HUES64 (cell line): ENCODE results near the gene SUPV3L1.

Experiments
- H3K27ac ChIP-seq: 2 replicates; pipeline ENCODE4 v1.7.0; 2013; ENCODE audit warnings: low read depth, low read length, inconsistent platforms
- H3K27me3 ChIP-seq: 2 replicates; pipeline ENCODE4 v1.6.1; 2013; ENCODE audit warnings: mild to moderate bottlenecking, low read length; ENCODE audit not compliant: insufficient read depth
- H3K36me3 ChIP-seq: 2 replicates; pipeline ENCODE4 v1.6.1; 2013; ENCODE audit warnings: mild to moderate bottlenecking, low read length; ENCODE audit not compliant: insufficient read depth
- H3K4me1 ChIP-seq: 2 replicates; pipeline ENCODE4 v1.6.1; 2013; ENCODE audit warnings: mild to moderate bottlenecking, low read length, moderate library complexity; ENCODE audit not compliant: insufficient read depth
- H3K4me3 ChIP-seq: 2 replicates; pipeline ENCODE4 v1.5.1; 2013; ENCODE audit warnings: mild to moderate bottlenecking, low read length, moderate library complexity
- H3K9ac ChIP-seq: 2 replicates; pipeline ENCODE4 v1.6.1; 2013; ENCODE audit warnings: mild to moderate bottlenecking, low read depth, low read length
- H3K9me3 ChIP-seq: 2 replicates; pipeline ENCODE4 v1.6.1; 2013; ENCODE audit warnings: low read depth, low read length; ENCODE audit not compliant: insufficient read depth
- WGBS: fragments of 150-250, 120-280 bp; methylation state at CpG from one replicate; pipeline ENCODE4 v1.1.7; 2013; ENCODE audit warnings: missing lambda C conversion rate; 5-methylcytosine and 5-hydroxymethylcytosine counted together

SUPV3L1 gene

GRCh38 chr10:69232252-69232651 is 52.2 kb downstream of the SUPV3L1 start:
- no peak overlapping the region for H3K4me3 ChIP-seq
- no peaks in the 10 kb centered on the region for H3K27me3 ChIP-seq
- H3K9ac ChIP-seq, result no peak overlapping the region
- H3K9me3 ChIP-seq, result no peaks in the 10 kb centered on the region
- no peak overlapping the region for H3K27ac ChIP-seq
- H3K4me1 ChIP-seq, result peaks cover 13% of the 10 kb centered on the region; the same call in 1 of the 2 replicates
- H3K36me3 ChIP-seq, result no peaks in the 10 kb centered on the region
- WGBS, result 73% methylated on average over 9 of the region's 9 CpGs

GRCh38 chr10:69232736-69233480 is 52.9 kb downstream of the SUPV3L1 start:
- H3K9me3 ChIP-seq, result no peaks in the 10 kb centered on the region
- H3K9ac ChIP-seq, result no peak overlapping the region
- H3K4me1 ChIP-seq, result peaks cover 16% of the 10 kb centered on the region; the same call in 1 of the 2 replicates
- 85% methylated on average over 22 of the region's 22 CpGs for WGBS
- no peaks in the 10 kb centered on the region for H3K27me3 ChIP-seq
- H3K4me3 ChIP-seq, result no peak overlapping the region
- no peak overlapping the region for H3K27ac ChIP-seq
- no peaks in the 10 kb centered on the region for H3K36me3 ChIP-seq

DNA sequence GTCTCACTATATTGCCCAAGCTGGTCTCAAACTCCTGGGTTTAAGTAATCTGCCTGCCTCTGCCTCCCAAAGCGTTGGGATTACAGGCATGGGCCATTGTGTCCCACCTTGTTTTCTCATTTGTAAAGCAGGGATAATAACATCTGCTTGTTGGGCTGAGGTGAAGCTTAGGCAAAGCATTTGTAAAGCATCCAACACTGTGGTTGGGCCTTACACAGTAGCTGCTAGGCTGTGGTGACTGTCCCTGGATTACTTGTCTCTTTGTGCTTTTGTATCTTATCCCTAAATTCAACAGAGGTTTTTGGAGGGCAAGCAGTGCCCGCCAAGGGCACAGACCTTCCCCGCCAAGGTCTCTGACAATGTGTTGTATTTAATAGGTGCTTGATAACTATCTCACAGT is 54.4 kb downstream of the SUPV3L1 start:
- no peaks in the 10 kb centered on the region for H3K27me3 ChIP-seq
- 92% methylated on average over 3 of the region's 3 CpGs for WGBS
- no peak overlapping the region for H3K9ac ChIP-seq
- H3K27ac ChIP-seq, result no peak overlapping the region
- peaks cover 16% of the 10 kb centered on the region; the same call in 1 of the 2 replicates for H3K4me1 ChIP-seq
- H3K36me3 ChIP-seq, result no peaks in the 10 kb centered on the region
- no peak overlapping the region for H3K4me3 ChIP-seq
- H3K9me3 ChIP-seq, result no peaks in the 10 kb centered on the region

DNA sequence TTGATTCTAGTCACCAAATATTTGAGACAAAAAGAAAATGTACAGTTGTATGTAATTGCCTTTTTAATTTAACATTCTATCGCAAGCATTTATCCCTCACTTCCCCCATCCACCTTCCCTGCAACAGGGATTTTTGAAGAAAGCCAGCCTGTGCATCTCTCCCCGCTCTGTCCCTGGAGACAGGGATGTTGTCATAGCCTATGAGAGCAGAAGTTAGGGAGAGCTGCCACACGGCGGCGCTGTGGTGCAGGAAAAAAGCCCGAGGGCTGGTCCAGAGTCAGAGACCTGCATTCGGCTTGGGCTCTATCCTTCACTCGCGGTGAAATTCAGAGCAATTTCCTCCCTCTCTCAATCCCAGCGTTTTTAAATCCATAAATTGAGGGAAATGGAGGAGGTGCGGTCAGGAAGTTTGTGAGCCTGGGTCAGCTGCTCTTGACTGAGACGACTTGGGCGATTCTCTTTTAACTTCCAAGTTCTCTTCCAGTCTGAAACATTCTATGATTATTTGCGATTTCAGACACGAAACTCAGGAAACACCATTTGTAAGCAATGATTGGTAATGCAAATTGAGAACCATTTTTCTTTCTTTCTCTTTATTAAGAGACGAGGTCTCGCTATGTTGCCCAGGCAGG is 57.6 kb downstream of the SUPV3L1 start:
- H3K9ac ChIP-seq, result no peak overlapping the region
- H3K27me3 ChIP-seq, result no peaks in the 10 kb centered on the region
- H3K4me3 ChIP-seq, result no peak overlapping the region
- H3K4me1 ChIP-seq, result peaks cover 10% of the 10 kb centered on the region
- no peaks in the 10 kb centered on the region for H3K9me3 ChIP-seq
- no peak overlapping the region for H3K27ac ChIP-seq
- no peaks in the 10 kb centered on the region for H3K36me3 ChIP-seq
- WGBS, result 28% methylated on average over 16 of the region's 17 CpGs

GRCh38 chr10:69239136-69239535 is 59.1 kb downstream of the SUPV3L1 start:
- no peaks in the 10 kb centered on the region for H3K27me3 ChIP-seq
- no peak overlapping the region for H3K27ac ChIP-seq
- H3K9ac ChIP-seq, result no peak overlapping the region
- WGBS, result 84% methylated on average over 5 of the region's 5 CpGs
- peaks cover 8% of the 10 kb centered on the region for H3K4me1 ChIP-seq
- no peaks in the 10 kb centered on the region for H3K9me3 ChIP-seq
- H3K4me3 ChIP-seq, result no peak overlapping the region
- H3K36me3 ChIP-seq, result no peaks in the 10 kb centered on the region

- Histone ChIP-seq H3K4me1 (peaks cover 8% of the 10 kb centered on the region), H3K9me3 (no peaks in the 10 kb centered on the region), H3K27me3 (no peaks in the 10 kb centered on the region), H3K27ac (no peak overlapping the region), H3K36me3 (no peaks in the 10 kb centered on the region), H3K4me3 (no peak overlapping the region), H3K9ac (no peak overlapping the region)
- WGBS, result 95% methylated on average over 6 of the region's 6 CpGs
These were observed 59.9 kb downstream of the SUPV3L1 start for GRCh38 chr10:69239816-69240434.

- no peak overlapping the region for H3K27ac ChIP-seq
- H3K4me3 ChIP-seq, result no peak overlapping the region
- H3K27me3 ChIP-seq, result no peaks in the 10 kb centered on the region
- WGBS, result 92% methylated on average over 11 of the region's 11 CpGs
- H3K9me3 ChIP-seq, result no peaks in the 10 kb centered on the region
- H3K4me1 ChIP-seq, result peaks cover 8% of the 10 kb centered on the region
- H3K9ac ChIP-seq, result no peak overlapping the region
- H3K36me3 ChIP-seq, result no peaks in the 10 kb centered on the region
These were observed 60.4 kb downstream of the SUPV3L1 start for GRCh38 chr10:69240455-69240854.

- no peak overlapping the region for H3K4me3 ChIP-seq
- no peak overlapping the region for H3K27ac ChIP-seq
- H3K4me1 ChIP-seq, result peaks cover 8% of the 10 kb centered on the region
- no peak overlapping the region for H3K9ac ChIP-seq
- no peaks in the 10 kb centered on the region for H3K36me3 ChIP-seq
- H3K9me3 ChIP-seq, result no peaks in the 10 kb centered on the region
- H3K27me3 ChIP-seq, result no peaks in the 10 kb centered on the region
- 95% methylated on average over 7 of the region's 7 CpGs for WGBS
These were observed 61.5 kb downstream of the SUPV3L1 start for GRCh38 chr10:69241575-69241974.

GRCh38 chr10:69242040-69242851 is 62.2 kb downstream of the SUPV3L1 start:
- Histone ChIP-seq H3K9ac (no peak overlapping the region), H3K27me3 (no peaks in the 10 kb centered on the region), H3K4me1 (peaks cover 8% of the 10 kb centered on the region), H3K4me3 (no peak overlapping the region), H3K9me3 (no peaks in the 10 kb centered on the region), H3K27ac (no peak overlapping the region), H3K36me3 (no peaks in the 10 kb centered on the region)
- 92% methylated on average over 10 of the region's 11 CpGs for WGBS

DNA sequence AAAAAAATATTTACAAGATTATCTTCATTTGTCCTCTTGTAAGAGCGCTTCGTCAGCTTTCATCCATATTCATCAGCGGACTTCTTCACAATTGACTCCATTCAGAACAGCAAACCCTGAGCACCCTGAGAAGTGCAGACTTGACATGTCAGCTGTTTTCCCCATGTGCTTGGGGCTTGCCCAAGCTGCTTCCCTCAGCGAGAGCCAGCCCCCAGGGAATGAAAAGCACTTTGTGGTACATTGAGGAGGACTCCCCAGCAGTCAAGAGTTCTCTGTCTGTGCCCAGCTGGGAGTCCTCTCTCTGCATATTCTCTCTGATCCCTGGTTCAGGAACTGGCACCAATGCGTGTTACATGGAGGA is 62.8 kb downstream of the SUPV3L1 start:
- H3K4me1 ChIP-seq, result peaks cover 6% of the 10 kb centered on the region
- H3K4me3 ChIP-seq, result no peak overlapping the region

GRCh38 chr10:69243817-69244216 is 63.8 kb downstream of the SUPV3L1 start:
- WGBS, result 95% methylated on average over 10 of the region's 10 CpGs
- Histone ChIP-seq H3K27me3 (no peaks in the 10 kb centered on the region), H3K9me3 (no peaks in the 10 kb centered on the region), H3K27ac (no peak overlapping the region), H3K36me3 (no peaks in the 10 kb centered on the region), H3K4me3 (no peak overlapping the region), H3K4me1 (peaks cover 5% of the 10 kb centered on the region; the same call in 1 of the 2 replicates), H3K9ac (no peak overlapping the region)

More for the DNA sequence above, 62.8 kb downstream of the SUPV3L1 start:
- 87% methylated on average over 5 of the region's 5 CpGs for WGBS
- Histone ChIP-seq H3K9me3 (no peaks in the 10 kb centered on the region), H3K27ac (no peak overlapping the region), H3K9ac (no peak overlapping the region), H3K36me3 (no peaks in the 10 kb centered on the region), H3K27me3 (no peaks in the 10 kb centered on the region)
